Measurements from ENCODE around the gene HIGD2B.

DNA sequence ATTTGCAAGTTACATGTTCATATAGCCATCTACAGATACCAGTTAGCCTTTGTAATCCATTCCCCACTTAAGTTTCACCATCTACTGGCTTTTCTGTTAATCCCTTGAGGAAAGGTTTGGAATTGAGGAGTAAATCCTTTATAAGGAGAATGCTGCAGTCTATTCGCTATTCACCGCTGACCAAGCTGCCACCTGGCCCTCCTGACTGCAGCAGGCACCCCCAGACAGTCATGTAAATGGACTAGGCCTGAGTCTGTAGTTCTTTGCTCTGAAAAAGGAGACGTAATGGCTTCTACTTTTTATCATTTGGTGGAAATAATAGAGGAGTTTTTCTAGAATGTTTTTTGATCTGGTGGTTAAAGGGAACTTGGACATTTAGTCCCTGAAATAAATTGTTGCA lies 3.2 kb downstream of the HIGD2B start:
- TF ChIP-seq POLR2A (IDR thresholded peaks at IDR 0.05; ENCODE audit: low read length) (no peak), JUNB (IDR thresholded peaks at IDR 0.05) (no peak), SMC3 (IDR thresholded peaks at IDR 0.05) (no peak), HOXA7 (CRISPR knock-in tag; IDR thresholded peaks at IDR 0.05) (no peak), RCOR1 (IDR thresholded peaks at IDR 0.05; ENCODE audit: low read depth, low read length) (no peak)
- TF ChIP-seq, protein P1, sequence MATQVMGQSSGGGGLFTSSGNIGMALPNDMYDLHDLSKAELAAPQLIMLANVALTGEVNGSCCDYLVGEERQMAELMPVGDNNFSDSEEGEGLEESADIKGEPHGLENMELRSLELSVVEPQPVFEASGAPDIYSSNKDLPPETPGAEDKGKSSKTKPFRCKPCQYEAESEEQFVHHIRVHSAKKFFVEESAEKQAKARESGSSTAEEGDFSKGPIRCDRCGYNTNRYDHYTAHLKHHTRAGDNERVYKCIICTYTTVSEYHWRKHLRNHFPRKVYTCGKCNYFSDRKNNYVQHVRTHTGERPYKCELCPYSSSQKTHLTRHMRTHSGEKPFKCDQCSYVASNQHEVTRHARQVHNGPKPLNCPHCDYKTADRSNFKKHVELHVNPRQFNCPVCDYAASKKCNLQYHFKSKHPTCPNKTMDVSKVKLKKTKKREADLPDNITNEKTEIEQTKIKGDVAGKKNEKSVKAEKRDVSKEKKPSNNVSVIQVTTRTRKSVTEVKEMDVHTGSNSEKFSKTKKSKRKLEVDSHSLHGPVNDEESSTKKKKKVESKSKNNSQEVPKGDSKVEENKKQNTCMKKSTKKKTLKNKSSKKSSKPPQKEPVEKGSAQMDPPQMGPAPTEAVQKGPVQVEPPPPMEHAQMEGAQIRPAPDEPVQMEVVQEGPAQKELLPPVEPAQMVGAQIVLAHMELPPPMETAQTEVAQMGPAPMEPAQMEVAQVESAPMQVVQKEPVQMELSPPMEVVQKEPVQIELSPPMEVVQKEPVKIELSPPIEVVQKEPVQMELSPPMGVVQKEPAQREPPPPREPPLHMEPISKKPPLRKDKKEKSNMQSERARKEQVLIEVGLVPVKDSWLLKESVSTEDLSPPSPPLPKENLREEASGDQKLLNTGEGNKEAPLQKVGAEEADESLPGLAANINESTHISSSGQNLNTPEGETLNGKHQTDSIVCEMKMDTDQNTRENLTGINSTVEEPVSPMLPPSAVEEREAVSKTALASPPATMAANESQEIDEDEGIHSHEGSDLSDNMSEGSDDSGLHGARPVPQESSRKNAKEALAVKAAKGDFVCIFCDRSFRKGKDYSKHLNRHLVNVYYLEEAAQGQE (IDR thresholded peaks at IDR 0.05): no peak

Measured in A549 (cell line).